Smooth muscle cell (in vitro differentiated cells): Measurements from ENCODE around the gene JOSD1. TPM values are rescaled to one million over a fixed set of nuclear protein-coding genes. Genes with fewer than 3 reads are reported as not detected.

Source experiments
- DNase-seq: peaks from one replicate; lab custom pipeline; 2025; ENCODE audit not compliant: unreplicated experiment; lab: John Stamatoyannopoulos, UW
- H2AFZ ChIP-seq: fragments of 200-600 bp; sonication (generic); 2 replicates; pipeline ENCODE4 v1.6.0; 2016; ENCODE audit warnings: antibody characterized with exemption, low read depth, mild to moderate bottlenecking
- H3F3A ChIP-seq: fragments of 200-600 bp; sonication (generic); 2 replicates; pipeline ENCODE4 v1.6.0; 2017; ENCODE audit warnings: antibody characterized with exemption, low read depth
- H3K27ac ChIP-seq: fragments of 200-600 bp; sonication (generic); 2 replicates; pipeline ENCODE4 v1.5.1; 2016; ENCODE audit warnings: low read depth, mild to moderate bottlenecking
- H3K27me3 ChIP-seq: fragments of 200-600 bp; sonication (generic); 2 replicates; pipeline ENCODE4 v1.6.1; 2016; ENCODE audit warnings: low read depth, mild to moderate bottlenecking
- H3K36me3 ChIP-seq: fragments of 200-600 bp; sonication (generic); 2 replicates; pipeline ENCODE4 v1.5.1; 2016; ENCODE audit warnings: low read depth
- H3K4me1 ChIP-seq: fragments of 200-600 bp; sonication (generic); 2 replicates; pipeline ENCODE4 v1.5.1; 2016; ENCODE audit warnings: low read depth
- H3K4me2 ChIP-seq: fragments of 200-600 bp; sonication (generic); 2 replicates; pipeline ENCODE4 v1.6.0; 2016; ENCODE audit warnings: mild to moderate bottlenecking
- H3K4me3 ChIP-seq: fragments of 200-600 bp; sonication (generic); 2 replicates; pipeline ENCODE4 v1.5.1; 2016; ENCODE audit warnings: mild to moderate bottlenecking
- H3K79me2 ChIP-seq: fragments of 200-600 bp; sonication (generic); 2 replicates; pipeline ENCODE4 v1.6.0; 2016; ENCODE audit warnings: low read depth, mild to moderate bottlenecking
- H3K9ac ChIP-seq: fragments of 200-600 bp; sonication (generic); 2 replicates; pipeline ENCODE4 v1.6.0; 2016; ENCODE audit warnings: low read depth
- H3K9me3 ChIP-seq: fragments of 200-600 bp; sonication (generic); replicated peaks from 2 replicates; pipeline ENCODE4 v1.5.1; 2016; ENCODE audit warnings: low read depth
- H4K20me1 ChIP-seq: fragments of 200-600 bp; sonication (generic); 2 replicates; pipeline ENCODE4 v1.6.0; 2016; ENCODE audit warnings: low read depth
- CTCF ChIP-seq: fragments of 200-600 bp; sonication (generic); IDR thresholded peaks from 2 replicates; pipeline ENCODE4 v1.5.1; 2017; ENCODE audit warnings: borderline replicate concordance, mild to moderate bottlenecking, antibody characterized with exemption; ENCODE audit not compliant: insufficient read depth, poor library complexity, severe bottlenecking
- WGBS: methylation state at CpG from one replicate; pipeline ENCODE4 v1.1.7; 2016; ENCODE audit warnings: low lambda C conversion rate; 5-methylcytosine and 5-hydroxymethylcytosine counted together
- polyA plus RNA-seq: library from polyadenylated mRNA; unstranded; fragments of >200 nt; fragmentation: Nextera tagmentation; extraction: Ambion mirVana; gene quantifications from 2 replicates; pipeline ENCODE4 v1.2.1, GENCODE V29; 2016
- total RNA-seq: library from RNA; depleted of rRNA; stranded (reverse); fragments of >200 nt; gene quantifications from 2 replicates; pipeline ENCODE4 v1.2.3, GENCODE V29; 2014

JOSD1 gene
- total and polyA plus RNA-seq, 2 experiments from 2014 or later = 6.2 to 38.9 TPM

- peaks cover 97% of the 10 kb centered on the region for H4K20me1 ChIP-seq
- H3K9me3 ChIP-seq = no peaks in the 10 kb centered on the region
- H3K27me3 ChIP-seq = no peaks in the 10 kb centered on the region
- H3K9ac ChIP-seq = no peak overlapping the region
- H3K4me2 ChIP-seq = no peak overlapping the region
- no peak overlapping the region for H3K27ac ChIP-seq
- peaks cover 23% of the 10 kb centered on the region for H3K4me1 ChIP-seq
- no peak overlapping the region for H3K4me3 ChIP-seq
- peaks cover 5% of the 10 kb centered on the region for H3F3A ChIP-seq
- no peaks in the 10 kb centered on the region for H3K36me3 ChIP-seq
- TF ChIP-seq CTCF = no peak
- H2AFZ ChIP-seq = no peak overlapping the region
- H3K79me2 ChIP-seq = peaks cover 87% of the 10 kb centered on the region
- DNase-seq = no peak
- WGBS = 83% methylated on average over 3 of the region's 3 CpGs
Measured at GRCh38 chr22:38710866-38711265, 10.1 kb upstream of the JOSD1 start.

GRCh38 chr22:38710351-38710750 is 9.6 kb upstream of the JOSD1 start:
- peaks cover 87% of the 10 kb centered on the region for H3K79me2 ChIP-seq
- H3K36me3 ChIP-seq = no peaks in the 10 kb centered on the region
- no peak overlapping the region for H2AFZ ChIP-seq
- H3K4me3 ChIP-seq = no peak overlapping the region
- H3K4me1 ChIP-seq = peaks cover 23% of the 10 kb centered on the region
- no peaks in the 10 kb centered on the region for H3K27me3 ChIP-seq
- H4K20me1 ChIP-seq = peaks cover 91% of the 10 kb centered on the region
- H3K9ac ChIP-seq = no peak overlapping the region
- WGBS = 99% methylated on average over 3 of the region's 3 CpGs
- no peaks in the 10 kb centered on the region for H3K9me3 ChIP-seq
- no peak overlapping the region for H3K27ac ChIP-seq
- no peak for TF ChIP-seq CTCF
- H3F3A ChIP-seq = peaks cover 5% of the 10 kb centered on the region
- no peak for DNase-seq
- H3K4me2 ChIP-seq = no peak overlapping the region

- Histone ChIP-seq H3K4me3 (no peak overlapping the region), H2AFZ (no peak overlapping the region), H4K20me1 (peaks cover 81% of the 10 kb centered on the region), H3K9me3 (no peaks in the 10 kb centered on the region), H3F3A (peaks cover 8% of the 10 kb centered on the region), H3K4me2 (no peak overlapping the region), H3K27ac (no peak overlapping the region), H3K36me3 (no peaks in the 10 kb centered on the region), H3K27me3 (no peaks in the 10 kb centered on the region), H3K9ac (no peak overlapping the region), H3K79me2 (peaks cover 82% of the 10 kb centered on the region), H3K4me1 (peaks cover 28% of the 10 kb centered on the region)
- no peak for TF ChIP-seq CTCF
- no peak for DNase-seq
- WGBS = 87% methylated on average over 3 of the region's 3 CpGs
Measured at GRCh38 chr22:38709306-38709705, 8.6 kb upstream of the JOSD1 start.

- Histone ChIP-seq H3K27ac (no peak overlapping the region), H3K9me3 (no peaks in the 10 kb centered on the region), H3K36me3 (no peaks in the 10 kb centered on the region), H3K27me3 (no peaks in the 10 kb centered on the region), H3K9ac (no peak overlapping the region), H3K4me1 (peaks cover 26% of the 10 kb centered on the region), H3K4me2 (peak overlapping the region; percentile 91), H3F3A (peaks cover 8% of the 10 kb centered on the region), H2AFZ (no peak overlapping the region), H3K4me3 (peak overlapping the region; percentile 95), H4K20me1 (peaks cover 68% of the 10 kb centered on the region), H3K79me2 (peaks cover 69% of the 10 kb centered on the region)
- TF ChIP-seq CTCF = no peak
- DNase-seq = no peak
- 93% methylated on average over 3 of the region's 3 CpGs for WGBS
Measured at GRCh38 chr22:38707984-38708383, 7.2 kb upstream of the JOSD1 start.
